ENCODE results near the gene KRT79. TPM values are rescaled to one million over a fixed set of nuclear protein-coding genes. Genes with fewer than 3 reads are reported as not detected.

KRT79 gene
- total and polyA plus RNA-seq, 8 donors: 0.09 TPM; not detected in 7

DNA sequence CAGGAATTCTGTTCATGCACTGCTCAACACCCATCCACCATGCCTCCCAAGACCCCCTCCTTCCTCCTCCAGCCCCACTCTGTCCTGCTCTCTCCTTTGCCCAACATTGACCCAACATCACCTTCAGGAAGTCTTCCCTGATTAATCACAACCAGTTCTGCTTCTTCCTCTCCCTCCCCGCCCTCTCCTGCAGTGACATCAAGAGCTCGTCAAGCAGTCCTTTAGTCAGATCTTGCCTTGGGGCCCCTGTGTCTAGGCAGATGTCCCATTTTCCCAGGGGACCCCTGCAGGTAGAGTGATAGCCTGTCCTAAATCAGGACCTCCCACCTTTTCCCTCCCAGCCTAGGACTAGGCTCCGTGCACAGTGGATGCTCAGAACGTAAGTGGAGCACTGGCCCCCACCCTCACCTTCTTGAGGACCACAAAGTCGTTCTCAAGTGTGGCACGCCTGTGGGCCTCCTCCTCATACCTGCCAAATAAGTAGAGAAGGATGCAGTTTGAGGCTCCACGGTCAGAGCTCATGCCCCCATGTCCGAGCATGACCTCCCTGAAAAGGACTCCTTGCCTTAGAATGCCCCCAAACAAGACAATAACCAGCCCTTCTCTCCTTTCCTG lies 12.4 kb upstream of the KRT79 start:
- no peak for FAIRE-seq
- no peak for DNase-seq
- 70 to 77% methylated on average over 8 of the region's 8 CpGs for WGBS, 2 donors
- Histone ChIP-seq H3K4me1 (no peaks in the 10 kb centered on the region), H3K4me3 (no peak overlapping the region), H3K27me3 (no peaks in the 10 kb centered on the region), H3K27ac (no peak overlapping the region), H3K36me3 (no peaks in the 10 kb centered on the region), H3K9me3 (no peaks in the 10 kb centered on the region)
- intact Hi-C loops (cut with DNase I): no loop called here
- TF ChIP-seq, protein P1, sequence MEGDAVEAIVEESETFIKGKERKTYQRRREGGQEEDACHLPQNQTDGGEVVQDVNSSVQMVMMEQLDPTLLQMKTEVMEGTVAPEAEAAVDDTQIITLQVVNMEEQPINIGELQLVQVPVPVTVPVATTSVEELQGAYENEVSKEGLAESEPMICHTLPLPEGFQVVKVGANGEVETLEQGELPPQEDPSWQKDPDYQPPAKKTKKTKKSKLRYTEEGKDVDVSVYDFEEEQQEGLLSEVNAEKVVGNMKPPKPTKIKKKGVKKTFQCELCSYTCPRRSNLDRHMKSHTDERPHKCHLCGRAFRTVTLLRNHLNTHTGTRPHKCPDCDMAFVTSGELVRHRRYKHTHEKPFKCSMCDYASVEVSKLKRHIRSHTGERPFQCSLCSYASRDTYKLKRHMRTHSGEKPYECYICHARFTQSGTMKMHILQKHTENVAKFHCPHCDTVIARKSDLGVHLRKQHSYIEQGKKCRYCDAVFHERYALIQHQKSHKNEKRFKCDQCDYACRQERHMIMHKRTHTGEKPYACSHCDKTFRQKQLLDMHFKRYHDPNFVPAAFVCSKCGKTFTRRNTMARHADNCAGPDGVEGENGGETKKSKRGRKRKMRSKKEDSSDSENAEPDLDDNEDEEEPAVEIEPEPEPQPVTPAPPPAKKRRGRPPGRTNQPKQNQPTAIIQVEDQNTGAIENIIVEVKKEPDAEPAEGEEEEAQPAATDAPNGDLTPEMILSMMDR (IDR thresholded peaks at IDR 0.05): no peak
- ATAC-seq: no peak

DNA sequence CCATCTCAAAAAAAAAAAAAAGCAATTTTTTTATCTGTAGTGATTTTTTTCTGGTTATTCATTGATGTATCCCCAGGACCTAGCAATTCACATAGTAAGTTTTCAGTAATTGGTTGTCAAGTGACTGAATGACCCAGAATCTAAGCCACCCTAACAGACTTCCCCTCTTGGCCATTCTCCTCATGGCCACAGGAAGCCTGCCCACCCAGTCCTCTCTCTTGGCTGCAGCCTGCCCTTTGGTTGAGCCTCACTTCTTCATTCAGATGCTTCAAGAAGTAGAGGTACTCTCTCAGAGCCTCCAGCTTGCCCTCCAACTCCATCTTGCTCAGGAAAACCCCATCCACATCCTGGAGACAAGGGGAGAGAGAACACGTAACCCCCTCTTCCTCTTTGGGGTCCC lies 11.8 kb upstream of the KRT79 start:
- no peak for FAIRE-seq
- Histone ChIP-seq H3K36me3 (no peaks in the 10 kb centered on the region), H3K27me3 (no peaks in the 10 kb centered on the region), H3K4me1 (no peaks in the 10 kb centered on the region), H3K4me3 (no peak overlapping the region), H3K27ac (no peak overlapping the region), H3K9me3 (no peaks in the 10 kb centered on the region)
- 70 to 86% methylated on average over 1 of the region's 1 CpG for WGBS, 2 donors
- ATAC-seq: no peak
- intact Hi-C loops (cut with DNase I): no loop called here
- no peak for DNase-seq
- TF ChIP-seq, protein P1 (IDR thresholded peaks at IDR 0.05): no peak

DNA sequence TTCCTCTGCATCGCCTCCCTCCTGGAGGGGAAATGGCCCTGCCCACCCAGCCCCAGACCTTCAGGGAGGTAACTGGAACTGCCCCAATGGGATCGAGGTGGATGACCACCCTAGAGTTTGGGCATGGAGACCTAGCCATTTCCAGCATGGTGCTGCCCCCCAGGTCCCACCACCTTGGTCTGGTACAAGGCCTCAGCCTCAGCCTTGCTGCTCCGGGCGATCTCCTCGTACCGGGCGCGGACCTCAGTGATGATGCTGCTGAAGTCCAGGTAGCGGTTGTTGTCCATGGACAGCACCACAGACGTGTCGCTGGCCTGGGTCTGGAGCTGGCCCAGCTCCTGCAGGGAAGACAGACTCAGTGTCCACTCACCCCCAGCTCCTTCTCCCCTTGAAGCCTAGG lies 10.3 kb upstream of the KRT79 start:
- TF ChIP-seq, protein P1 (IDR thresholded peaks at IDR 0.05): no peak
- Histone ChIP-seq H3K4me3 (no peak overlapping the region), H3K9me3 (no peaks in the 10 kb centered on the region), H3K27ac (no peak overlapping the region), H3K27me3 (no peaks in the 10 kb centered on the region), H3K4me1 (no peaks in the 10 kb centered on the region), H3K36me3 (no peaks in the 10 kb centered on the region)
- WGBS, 2 donors: 87 to 88% methylated on average over 11 of the region's 11 CpGs
- intact Hi-C loops (cut with DNase I): no loop called here
- DNase-seq (no peak), FAIRE-seq (no peak), ATAC-seq (no peak)

DNA sequence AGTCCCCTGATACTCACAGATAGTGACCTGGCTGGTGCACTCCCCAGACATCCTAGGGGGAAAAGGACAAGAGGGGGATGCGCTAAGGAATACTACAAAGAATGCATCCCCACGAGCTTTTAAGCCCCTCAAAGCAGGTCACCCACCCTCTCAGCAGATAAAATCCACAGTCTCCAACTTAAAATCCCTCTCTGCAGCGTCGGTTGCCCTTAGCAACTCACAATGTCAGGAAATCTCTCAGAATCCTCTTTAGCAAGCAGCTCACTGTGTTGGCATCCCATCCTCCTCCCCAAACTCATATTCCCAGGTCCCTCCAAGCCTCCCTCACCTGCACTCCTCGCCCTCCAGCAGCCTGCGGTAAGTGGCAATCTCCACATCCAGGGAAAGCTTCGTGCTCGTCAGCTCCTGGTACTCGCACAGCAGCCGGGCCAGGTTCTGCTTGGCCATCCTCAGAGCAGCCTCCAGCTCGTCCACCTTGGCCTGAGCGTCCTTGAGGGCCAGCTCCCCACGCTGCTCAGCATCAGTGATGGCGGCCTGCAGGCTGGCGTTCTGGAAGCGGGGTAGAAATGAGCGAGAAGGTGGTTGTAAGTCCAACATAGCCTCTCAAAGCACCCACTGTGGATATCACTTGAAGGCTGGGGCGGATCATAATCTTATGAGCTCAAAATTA lies 5.5 kb upstream of the KRT79 start:
- H3K36me3 ChIP-seq: no peaks in the 10 kb centered on the region
- intact Hi-C loops (cut with DNase I): no loop called here

More for the DNA sequence above, 5.5 kb upstream of the KRT79 start:
- Histone ChIP-seq H3K4me3 (no peak overlapping the region), H3K4me1 (no peaks in the 10 kb centered on the region), H3K9me3 (no peaks in the 10 kb centered on the region), H3K27me3 (no peaks in the 10 kb centered on the region), H3K27ac (no peak overlapping the region)
- FAIRE-seq: no peak
- WGBS, 2 donors: 63 to 76% methylated on average over 18 of the region's 18 CpGs
- no peak for ATAC-seq
- DNase-seq: no peak
- TF ChIP-seq, protein P1 (IDR thresholded peaks at IDR 0.05): no peak

Data from pancreas (tissue), 10 donors.